NCI-H460 (cell line): ENCODE measurements around the gene ADAM29. TPM values are rescaled to one million over a fixed set of nuclear protein-coding genes. Genes with fewer than 3 reads are reported as not detected.
"Not testable (repeated sequence)": the region's sequence is repeated elsewhere in the genome, so short reads cannot be mapped to it uniquely, and the experiment has no call there.

Experiments used
- DNase-seq: peaks from one replicate; pipeline ENCODE4 v3.0.0-alpha.2; 2016; ENCODE audit warnings: low read depth; ENCODE audit errors: extremely low read depth
- polyA plus RNA-seq: library from polyadenylated mRNA; depleted of rRNA; stranded (reverse); fragments of >200 nt; gene quantifications from 2 replicates; pipeline ENCODE4 v1.2.3, GENCODE V29; 2014; cell fraction: nucleus; rRNA removed
- total RNA-seq: library from RNA; depleted of rRNA; stranded (reverse); fragments of >200 nt; shearing (Covaris generic); gene quantifications from 2 replicates; pipeline ENCODE4 v1.2.3, GENCODE V29; 2014; rRNA removed

Gene ADAM29
- total RNA-seq: not detected in 2 replicates
- not detected in 2 replicates for polyA plus RNA-seq

DNA sequence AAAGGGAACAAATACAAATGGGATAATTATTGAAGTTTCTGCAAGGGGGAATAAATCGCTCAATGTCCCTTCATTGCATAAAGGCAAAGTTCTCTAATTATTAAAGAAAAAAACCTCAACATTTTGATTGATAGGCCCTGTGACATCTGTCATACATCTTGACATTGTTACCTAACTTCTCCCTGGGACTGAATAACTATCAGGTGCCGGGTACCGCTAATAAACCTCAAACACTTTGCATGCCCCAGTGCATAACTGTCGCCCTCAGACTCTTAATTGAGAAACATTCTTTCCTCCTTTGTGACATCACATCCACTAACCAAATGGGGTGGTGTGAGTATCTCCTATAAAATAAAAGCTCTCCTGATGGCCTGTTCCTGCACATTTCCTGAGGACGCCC is at the start of gene ADAM29:
TSS of gene ADAM29 (plus strand) at position 301 of the 400 bp plus-strand sequence. CDS start 57,168 bp downstream, outside the sequence.
- DNase-seq: no peak

DNA sequence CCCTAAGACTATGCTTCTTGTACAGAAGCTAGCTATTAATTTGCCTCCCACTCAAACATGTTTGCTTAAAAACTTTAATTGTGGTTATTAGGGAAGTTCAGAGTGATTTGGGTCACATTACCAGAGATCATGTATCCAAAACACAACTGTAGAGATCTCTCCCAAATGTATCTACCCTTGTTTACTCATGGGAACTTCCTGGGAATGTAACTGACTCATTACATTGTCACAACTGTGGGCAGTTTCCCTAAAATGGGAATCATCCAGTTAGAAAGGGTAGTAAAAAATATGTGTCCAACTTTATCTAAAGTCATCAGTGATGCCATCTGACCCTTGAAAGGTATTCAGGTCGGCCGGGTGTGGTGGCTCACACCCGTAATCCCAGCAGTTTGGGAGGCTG is 48.8 kb upstream of the ADAM29 start:
- no peak for DNase-seq

DNA sequence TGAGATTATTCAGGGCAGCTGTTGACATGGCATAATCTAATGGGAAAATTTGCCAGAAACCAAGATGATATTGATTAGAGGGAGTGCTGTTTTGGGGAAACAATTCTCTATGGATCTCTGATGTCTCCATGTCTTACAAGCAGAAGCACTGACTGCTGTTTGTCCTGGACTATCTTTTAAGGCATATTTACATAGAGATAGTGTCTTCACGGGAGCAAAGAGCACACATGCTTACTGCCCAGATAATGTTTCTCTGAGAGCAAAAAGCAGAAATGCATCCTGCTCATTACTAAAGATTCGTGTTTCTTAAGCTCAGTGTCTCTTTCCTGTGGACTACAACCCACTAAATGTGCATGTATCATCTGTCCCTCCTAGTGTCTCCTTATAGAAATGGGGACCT is 47.8 kb upstream of the ADAM29 start:
- no peak for DNase-seq

DNA sequence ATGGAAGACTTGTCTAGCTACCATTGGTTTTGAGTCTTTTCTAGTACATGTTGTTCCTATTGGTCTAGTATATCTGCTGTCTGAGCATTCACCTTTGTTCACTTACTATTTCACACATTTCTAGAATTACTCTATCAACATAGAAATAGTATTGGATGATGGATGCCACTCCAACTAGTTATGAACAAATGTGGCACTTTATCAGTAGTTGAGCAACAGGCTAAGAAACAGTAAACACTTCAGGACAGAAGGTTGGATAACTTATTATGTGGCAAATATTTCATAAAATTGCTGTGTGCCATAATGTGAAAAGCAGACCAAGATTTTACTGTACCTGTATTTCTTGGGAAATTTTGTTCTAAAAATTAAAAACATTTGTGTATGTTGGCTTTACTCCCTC is 46.8 kb upstream of the ADAM29 start:
- no peak for DNase-seq

DNA sequence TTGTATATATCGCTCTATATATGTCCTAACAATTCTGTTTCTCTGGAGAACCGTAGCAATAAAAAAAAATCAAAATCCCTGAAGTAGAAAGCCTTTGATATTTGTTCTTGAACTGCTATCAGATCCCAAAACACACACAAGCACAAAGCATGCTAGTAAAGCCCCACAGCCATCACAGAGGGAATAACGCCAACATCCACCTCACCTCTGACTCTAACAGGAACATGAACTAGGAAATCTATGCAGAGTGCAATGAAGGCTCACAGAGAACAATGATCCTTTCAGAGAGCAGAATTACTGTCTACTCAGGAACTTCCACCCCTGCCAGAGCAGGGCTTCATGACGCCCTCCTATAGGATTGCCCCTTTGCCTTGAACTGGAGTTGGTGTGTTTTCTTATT is 45.0 kb upstream of the ADAM29 start:
- DNase-seq: not testable (repeated sequence)

DNA sequence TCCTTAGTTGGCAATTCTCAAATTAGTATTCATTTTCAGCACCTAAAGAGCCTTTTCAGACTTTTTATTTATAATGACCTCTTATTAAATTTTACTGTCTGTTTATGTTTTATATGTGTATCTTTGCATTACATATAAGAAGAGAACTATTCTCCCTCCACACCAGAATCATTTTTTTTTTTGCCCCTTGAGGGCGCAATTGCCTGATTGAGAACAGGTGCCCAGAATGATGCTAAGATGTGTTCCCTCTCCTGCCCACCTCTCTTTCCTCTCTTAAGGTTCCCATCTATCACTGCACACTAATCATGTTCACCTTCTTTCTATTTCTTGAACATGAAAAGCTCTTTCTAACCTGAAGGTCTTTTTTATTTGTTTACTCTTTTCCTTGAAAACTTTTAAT is 44.2 kb upstream of the ADAM29 start:
- peak; percentile 11 for DNase-seq

DNA sequence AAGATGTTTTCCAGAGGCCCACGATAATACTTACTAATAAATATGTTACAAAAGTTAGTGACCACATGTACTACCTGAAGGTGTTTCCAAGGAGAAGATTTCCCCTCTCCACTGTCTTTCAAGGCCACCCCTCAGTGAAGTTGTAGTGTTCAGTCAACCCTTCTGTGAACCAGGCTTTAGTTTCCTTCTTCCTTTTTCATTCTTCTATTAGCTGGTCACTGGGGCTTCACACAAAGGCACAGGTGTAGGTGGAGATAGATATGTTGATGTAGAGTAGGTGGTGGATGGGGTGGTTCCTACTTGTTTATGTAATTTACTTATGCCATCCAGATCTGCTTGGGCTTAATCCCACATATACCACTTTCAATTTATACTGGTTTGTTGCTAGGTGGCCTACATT is 43.3 kb upstream of the ADAM29 start:
- no peak for DNase-seq

DNA sequence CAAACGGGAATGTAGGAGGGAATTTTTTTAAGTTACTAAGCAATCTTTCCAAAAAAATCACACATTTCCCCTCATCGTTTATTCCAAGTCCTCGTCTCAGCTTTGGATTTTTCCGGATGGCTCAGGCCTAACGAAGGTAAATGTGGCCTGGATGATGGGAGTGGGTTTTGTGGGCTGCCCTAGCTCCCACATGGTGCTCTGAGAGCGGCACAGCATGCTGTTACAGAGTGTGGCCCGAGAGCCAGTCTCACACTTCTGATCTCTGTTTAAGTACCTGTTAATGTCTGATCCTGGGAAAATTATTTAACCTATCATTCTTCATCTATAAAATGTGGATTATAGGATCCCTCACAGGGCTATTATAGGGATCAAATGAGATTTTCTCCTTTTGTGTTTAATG is 38.2 kb upstream of the ADAM29 start:
- DNase-seq: no peak

DNA sequence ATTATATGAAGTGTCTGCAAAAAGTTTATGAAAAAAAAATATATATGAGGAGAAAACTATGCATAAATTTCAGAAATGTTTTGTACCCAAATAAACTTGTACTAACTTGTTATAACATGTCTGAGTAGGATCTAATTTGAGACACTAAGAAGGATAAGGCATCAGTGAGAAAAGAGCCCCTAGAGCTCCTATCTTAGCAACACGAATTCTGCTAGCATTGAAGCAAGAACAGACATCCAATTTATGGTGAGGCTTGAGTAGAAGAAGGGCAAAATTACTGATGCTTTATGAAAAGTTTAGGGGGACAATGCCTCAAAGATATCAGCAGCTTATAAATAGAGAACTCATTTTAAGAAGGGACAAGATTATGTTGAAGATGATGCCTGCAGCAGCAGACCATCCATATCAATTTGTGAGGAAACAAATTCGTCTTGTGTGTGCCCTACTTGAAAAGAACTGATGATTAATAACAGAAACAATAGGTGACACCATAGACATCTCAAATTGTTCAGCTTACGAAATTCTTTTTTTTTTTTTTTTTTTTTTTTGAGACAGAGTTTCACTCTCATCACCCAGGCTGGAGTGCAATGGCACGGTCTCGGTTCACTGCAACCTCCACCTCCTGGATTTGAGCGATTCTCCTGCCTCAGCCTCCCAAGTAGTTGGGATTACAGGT is 35.7 kb upstream of the ADAM29 start:
- no peak for DNase-seq

DNA sequence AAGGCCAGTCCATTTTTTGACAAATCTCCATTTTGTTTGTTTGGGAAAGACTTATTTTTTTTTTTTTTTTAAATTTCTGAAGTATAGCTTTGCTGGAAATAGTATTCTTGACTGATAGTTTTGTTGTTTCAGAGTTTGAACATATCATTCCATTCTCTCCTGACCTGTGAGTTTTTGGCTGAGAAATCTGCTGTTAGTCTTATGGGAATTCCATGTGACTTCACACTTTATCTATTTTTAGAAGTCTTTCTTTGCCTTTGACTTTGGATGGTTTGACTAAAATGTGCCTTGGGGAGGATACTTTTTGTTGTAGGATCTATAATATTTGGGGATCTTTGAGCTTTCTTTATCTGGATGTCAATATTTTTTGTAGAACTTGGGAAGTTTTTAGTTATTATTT is 10.7 kb upstream of the ADAM29 start:
- DNase-seq: no peak

DNA sequence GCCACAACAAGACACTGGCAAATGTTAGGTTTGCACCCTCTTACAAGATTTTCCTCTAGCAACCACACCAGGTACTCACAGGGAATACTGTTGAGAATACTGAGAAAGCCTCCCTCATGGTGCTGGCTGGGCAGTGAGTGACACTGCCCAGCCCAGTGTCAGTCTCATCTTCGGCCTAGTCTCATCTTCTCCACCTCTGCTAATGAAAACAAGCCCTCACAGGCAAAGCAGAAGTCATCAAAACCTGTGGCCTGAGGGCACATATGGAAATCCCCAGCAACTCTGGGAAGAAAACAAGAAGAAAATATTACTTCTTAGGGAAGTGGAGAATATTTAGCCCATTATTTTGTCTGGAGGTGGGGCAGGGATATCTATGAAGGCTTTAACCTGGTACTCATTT is 7.9 kb upstream of the ADAM29 start:
- no peak for DNase-seq

DNA sequence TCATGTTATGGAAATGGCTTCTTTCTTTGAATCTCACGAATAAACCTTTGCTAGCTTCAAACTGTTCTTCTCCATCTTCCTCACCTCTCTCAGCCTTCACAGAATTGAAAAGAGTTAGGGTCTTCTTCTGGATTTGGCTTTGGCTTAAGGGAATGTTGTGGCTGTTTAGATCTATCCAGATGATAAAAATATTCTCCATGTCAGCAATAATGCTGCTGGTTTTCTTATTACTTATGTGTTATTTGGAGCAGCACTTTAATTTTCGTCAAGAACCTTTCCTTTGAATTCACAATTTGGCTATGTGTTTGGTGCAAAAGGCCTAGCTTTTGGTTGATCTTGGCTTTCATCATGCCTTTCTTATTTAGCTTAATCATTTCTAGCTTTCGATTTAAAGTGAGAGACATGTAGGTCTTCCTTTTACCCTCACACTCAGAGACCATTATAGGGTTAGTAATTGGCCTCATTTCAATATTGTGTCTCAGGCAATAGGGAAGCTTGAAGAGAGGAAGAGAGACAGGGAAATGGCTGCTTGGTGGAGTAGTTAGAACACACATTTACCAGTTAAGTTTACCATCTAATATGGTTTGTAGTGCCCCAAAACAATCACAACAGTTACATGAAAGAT is 5.1 kb upstream of the ADAM29 start:
- DNase-seq: no peak

DNA sequence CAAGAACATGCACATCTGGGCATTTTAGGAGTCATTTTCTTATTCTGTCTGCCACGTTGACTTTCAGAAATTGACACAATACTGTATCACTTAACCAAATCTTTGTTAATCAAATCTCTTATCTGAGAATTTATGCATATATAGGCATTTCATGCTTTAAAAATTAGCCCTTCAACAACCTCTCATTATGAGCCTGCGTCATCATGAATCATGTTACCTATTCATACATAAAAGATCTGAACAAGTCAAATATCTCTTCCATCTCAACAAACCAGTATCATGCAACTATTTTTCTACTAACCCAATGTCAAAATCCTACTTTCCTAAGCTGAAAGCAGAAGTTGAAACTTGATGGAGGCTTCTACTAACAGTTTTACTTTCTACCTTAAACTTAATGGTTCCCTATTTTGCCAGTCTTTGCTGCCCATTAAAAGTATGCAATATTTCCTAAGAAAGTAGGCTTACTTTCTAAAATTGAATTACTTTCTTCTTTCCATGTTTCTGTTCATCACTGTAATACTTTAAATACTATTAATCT is 1.8 kb downstream of the ADAM29 start:
- DNase-seq: no peak

DNA sequence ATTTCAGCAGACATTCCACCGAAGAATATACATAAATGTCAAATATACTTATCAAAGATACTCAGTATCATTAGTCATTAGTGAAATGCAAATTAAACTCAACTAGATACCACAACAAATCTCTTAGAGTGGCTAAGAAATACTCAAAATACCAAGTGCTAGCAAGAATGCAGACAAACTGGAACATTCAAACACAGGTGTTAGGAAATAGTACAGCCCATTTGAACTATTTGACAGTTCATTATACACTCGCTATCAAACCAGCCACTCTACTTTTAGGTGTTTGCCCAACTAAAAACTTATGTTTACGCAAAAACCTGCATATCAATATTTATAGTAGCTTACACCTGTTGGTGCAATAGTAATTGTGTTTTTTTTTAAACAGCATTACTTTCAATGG is 8.8 kb downstream of the ADAM29 start:
- no peak for DNase-seq

DNA sequence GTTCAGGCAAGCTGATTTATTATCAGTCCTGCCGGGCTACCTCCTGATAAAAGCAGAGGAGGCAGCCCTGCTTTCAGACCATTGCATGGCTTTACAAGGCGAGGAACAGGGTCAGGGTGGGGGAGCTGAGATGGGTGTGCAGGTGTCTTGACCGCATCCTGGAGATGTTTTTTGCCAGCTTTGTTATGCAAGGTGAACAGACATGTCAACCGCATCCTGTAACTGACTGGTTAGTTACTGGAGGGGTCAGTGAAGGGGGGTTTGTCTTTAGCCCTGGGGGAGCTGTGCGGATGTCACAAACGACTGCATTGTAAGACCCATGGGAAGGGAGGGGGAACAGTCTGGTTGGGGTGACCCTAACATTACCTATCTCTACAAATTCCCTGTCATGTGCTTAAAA is 10.0 kb downstream of the ADAM29 start:
- no peak for DNase-seq

DNA sequence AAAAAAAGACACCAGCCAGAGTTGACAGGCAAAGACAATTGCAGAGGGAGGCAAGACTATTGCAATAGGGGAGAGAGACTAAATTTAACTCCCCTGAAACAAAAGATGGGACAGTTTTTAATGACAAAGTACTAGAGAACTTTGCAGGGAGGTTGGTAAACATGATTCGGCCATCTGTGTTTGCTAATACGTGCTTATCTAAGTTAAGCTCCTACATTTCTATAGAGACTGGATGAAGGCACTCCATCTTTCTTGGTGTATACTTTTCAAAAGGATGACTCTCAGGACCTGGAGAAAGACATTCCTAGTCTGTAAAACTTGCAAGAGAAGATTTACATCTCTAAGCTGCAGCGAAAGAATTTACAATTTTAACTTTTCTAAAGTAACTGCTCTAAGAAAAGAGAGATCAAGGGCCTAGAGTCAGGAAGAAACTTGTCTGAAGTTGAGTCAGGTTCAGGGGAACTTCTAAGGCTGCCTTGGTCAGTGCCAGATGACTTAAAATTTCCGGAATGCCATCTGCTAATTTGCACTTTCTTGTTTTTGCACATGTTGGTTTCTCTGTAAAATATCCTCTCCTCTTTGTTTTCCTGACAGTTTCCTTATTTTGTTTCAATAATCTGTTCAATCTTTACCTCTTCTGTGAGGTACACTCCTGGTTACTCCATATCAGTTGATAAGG is 10.6 kb downstream of the ADAM29 start:
- DNase-seq: no peak

DNA sequence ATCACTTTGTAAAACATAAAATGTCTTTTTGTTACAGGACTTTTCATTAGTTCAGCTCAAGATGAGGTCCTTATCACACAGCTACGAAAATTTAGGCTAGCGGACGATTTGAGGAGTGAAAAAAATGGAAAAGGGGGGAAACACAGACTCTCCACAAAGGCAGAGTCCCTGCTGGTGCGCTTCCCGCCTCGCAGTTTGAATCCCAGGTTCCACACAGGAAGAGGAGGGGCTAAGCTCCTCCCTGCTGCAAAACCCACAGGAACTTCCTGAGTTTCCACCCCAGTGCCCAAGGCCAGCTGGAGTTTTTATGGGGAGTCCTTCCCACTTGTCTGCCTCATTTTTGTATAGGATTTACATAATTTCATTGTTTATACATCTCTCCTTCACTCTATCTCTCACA is 11.2 kb downstream of the ADAM29 start:
- DNase-seq: no peak

DNA sequence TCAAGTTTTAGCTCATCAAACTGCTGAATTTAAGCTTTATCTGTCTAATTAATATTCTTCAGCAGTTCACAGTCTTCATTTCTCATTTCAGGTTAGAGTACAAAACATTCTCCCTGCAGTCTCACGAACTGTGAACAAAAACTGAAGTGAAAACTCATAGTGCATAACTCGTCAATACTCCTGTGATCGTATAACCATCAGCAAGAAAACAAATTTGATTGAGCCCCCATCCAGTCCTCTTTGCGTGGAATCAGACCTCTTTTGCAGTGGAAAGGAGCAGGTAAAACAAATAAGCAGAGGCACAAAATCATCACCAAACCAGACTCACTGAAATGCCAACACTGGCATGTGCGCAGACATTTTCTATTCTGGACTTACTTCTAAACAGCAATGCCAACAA is 12.7 kb downstream of the ADAM29 start:
- no peak for DNase-seq

DNA sequence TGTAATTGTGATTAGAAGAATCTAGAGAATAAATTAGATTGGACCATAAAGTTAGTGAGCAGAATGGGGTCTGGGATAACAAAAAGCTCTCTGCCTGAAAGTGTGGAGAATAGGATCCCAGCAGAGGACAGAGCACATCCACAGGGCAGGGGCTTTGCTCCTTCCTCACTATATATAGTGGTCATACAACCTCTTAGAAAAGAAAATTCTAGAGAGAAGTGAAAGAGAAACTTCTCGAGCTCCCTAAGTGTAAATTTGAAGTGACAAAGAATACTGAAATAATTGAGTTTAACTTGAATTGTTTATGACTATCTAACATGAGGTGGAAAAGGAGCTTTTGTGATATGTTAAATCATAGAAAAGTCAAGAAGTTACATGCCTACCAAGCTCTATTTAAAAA is 14.9 kb downstream of the ADAM29 start:
- DNase-seq: no peak

DNA sequence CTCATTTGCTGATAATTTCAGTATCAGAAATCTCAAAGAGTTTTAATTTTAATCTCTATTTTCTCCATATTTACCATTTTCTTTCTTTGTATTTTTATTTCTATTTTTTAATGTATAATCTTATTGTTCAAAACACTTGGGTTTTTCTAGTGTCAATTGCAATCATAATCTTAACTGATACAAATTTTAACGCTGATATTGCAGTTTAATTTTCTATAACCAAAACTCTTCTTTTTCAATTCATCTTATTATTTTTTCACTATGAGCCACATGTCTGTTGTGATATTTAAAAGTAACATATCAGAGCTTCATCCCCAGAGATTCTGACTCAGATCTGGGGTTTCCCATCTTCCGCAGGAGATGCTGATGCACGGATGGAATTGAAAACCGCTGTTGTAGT is 16.2 kb downstream of the ADAM29 start:
- no peak for DNase-seq

DNA sequence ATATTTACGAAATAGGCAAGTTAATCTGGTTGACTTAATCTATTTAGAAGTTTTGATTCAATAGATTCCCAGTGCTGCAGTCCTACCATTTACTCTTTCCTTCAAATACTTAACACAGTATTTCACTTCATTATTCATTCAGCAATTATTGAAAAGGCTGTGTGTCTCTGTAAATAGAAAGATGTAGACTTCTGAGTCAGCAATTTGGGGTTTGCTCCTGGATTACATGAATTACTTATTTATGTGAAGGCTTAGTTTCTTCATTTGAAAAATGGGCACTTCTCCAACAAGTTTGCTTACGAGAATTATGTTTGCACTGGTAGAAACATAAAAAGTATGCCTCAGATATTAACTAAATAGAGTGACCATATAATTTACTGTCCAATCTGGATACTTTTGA is 17.4 kb downstream of the ADAM29 start:
- DNase-seq: no peak

DNA sequence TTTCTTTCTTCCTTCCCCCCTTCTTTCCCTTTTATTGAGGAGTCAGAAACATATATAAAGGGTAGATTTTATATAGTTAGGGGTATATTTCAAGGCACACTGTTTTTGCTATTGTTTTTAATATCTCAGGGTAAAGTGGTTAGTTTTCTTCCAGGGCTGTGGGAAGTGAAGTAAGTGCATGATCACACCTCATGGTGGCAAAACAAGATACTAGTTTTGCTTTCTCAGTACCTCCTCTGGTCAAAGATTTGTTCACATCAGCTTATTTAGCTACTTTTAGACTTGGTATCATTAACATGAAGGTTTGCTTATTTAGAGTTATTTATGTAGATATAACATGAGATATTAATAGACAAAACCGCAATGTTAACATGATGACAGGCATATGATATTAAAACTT is 21.8 kb downstream of the ADAM29 start:
- DNase-seq: no peak
